Endothelial cell of umbilical vein (primary cell): Measurements from ENCODE around the gene GSTO1.

Experiments
- CTCF ChIP-seq, 2 donors: IDR thresholded peaks; 1 replicate in 1 of 2; 2 replicates in 1 of 2; pipeline ENCODE4 v1.5.1; 2011; ENCODE audit warnings: low read length in 2 of 2, mild to moderate bottlenecking in 2 of 2, moderate library complexity in 2 of 2, control low read depth in 1 of 2, inconsistent platforms in 1 of 2, low read depth in 1 of 2; ENCODE audit not compliant: insufficient read depth in 1 of 2; ENCODE audit errors: extremely low read depth in 1 of 2
- TF ChIP-seq, protein P1 (sequence below): IDR thresholded peaks from 2 replicates; pipeline ENCODE4 v1.6.1; 2011; ENCODE audit not compliant: insufficient read depth, insufficient read length

DNA sequence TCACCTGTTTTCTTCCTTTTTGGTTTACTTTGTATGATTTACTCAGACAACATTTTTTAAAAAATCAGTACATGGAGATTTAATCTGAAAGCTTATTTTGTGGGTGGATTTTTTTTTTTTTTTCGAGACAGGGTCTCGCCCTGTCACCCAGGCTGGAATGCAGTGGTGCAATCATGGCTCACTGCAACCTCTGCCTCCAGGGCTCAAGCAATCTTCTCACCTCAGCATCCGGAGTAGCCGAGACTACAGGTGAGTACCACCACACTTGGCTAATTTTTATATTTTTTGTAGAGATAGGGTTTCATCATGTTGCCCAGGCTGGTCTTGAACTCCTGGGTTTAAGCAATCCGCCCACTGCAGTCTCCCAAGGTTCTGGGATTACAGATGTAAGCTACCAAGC lies 2.5 kb downstream of the GSTO1 start:
- TF ChIP-seq, protein P1, sequence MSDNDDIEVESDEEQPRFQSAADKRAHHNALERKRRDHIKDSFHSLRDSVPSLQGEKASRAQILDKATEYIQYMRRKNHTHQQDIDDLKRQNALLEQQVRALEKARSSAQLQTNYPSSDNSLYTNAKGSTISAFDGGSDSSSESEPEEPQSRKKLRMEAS: no peak
- TF ChIP-seq CTCF (IDR thresholded peaks at IDR 0.05; ENCODE audit: extremely low read depth in 1 of 2, insufficient read depth in 1 of 2, low read depth in 1 of 2, low read length in 2 of 2): no peak
